Measurements from ENCODE around the gene PLXNA4. TPM values are rescaled to one million over a fixed set of nuclear protein-coding genes. Genes with fewer than 3 reads are reported as not detected.

The PLXNA4 gene
- total RNA-seq, 4 donors from 2014 or later = 0.31 to 0.66 (median 0.43) TPM

GRCh38 chr7:132240262-132240661 is 336.0 kb downstream of the PLXNA4 start:
- Histone ChIP-seq H3K4me1 (no peaks in the 10 kb centered on the region), H3K36me3 (no peaks in the 10 kb centered on the region), H3K9me3 (no peaks in the 10 kb centered on the region), H3K4me3 (no peak overlapping the region), H3K27me3 (no peaks in the 10 kb centered on the region), H3K27ac (no peak overlapping the region)
- TF ChIP-seq POLR2A (IDR thresholded peaks at IDR 0.05) (no peak), CTCF (IDR thresholded peaks at IDR 0.05 in 4 of 5, conservative IDR thresholded peaks at IDR 0.05 in 1 of 5) (no peak)
- DNase-seq (no peak), ATAC-seq (no peak)
- intact Hi-C loops (cut with DNase I; ENCODE audit: low total_unique reads) = no loop called here
- in situ Hi-C loops (cut with MboI; ENCODE audit: low sequenced_read_pairs in 4 of 4) = no loop called here

GRCh38 chr7:132239422-132239994 is 336.8 kb downstream of the PLXNA4 start:
- DNase-seq (no peak), ATAC-seq (no peak)
- TF ChIP-seq CTCF (IDR thresholded peaks at IDR 0.05 in 4 of 5, conservative IDR thresholded peaks at IDR 0.05 in 1 of 5) = no peak
- no peak for TF ChIP-seq POLR2A (IDR thresholded peaks at IDR 0.05)
- Histone ChIP-seq H3K4me1 (no peaks in the 10 kb centered on the region), H3K4me3 (no peak overlapping the region), H3K36me3 (no peaks in the 10 kb centered on the region), H3K9me3 (no peaks in the 10 kb centered on the region), H3K27me3 (no peaks in the 10 kb centered on the region), H3K27ac (no peak overlapping the region)
- in situ Hi-C loops (cut with MboI; ENCODE audit: low sequenced_read_pairs in 4 of 4) = no loop called here
- intact Hi-C loops (cut with DNase I; ENCODE audit: low total_unique reads) = no loop called here

GRCh38 chr7:132234711-132235110 is 341.6 kb downstream of the PLXNA4 start:
- Histone ChIP-seq H3K9me3 (no peaks in the 10 kb centered on the region), H3K27me3 (no peaks in the 10 kb centered on the region), H3K4me1 (no peaks in the 10 kb centered on the region), H3K4me3 (no peak overlapping the region), H3K36me3 (no peaks in the 10 kb centered on the region), H3K27ac (no peak overlapping the region)
- intact Hi-C loops (cut with DNase I; ENCODE audit: low total_unique reads) (no loop called here), in situ Hi-C loops (cut with MboI; ENCODE audit: low sequenced_read_pairs in 4 of 4) (no loop called here)
- TF ChIP-seq CTCF (IDR thresholded peaks at IDR 0.05 in 4 of 5, conservative IDR thresholded peaks at IDR 0.05 in 1 of 5) = no peak
- TF ChIP-seq POLR2A (IDR thresholded peaks at IDR 0.05) = no peak
- no peak for ATAC-seq
- DNase-seq = no peak

- intact Hi-C loops (cut with DNase I; ENCODE audit: low total_unique reads) = no loop called here
- Histone ChIP-seq H3K4me3 (no peak overlapping the region), H3K27me3 (no peaks in the 10 kb centered on the region), H3K27ac (no peak overlapping the region), H3K4me1 (no peaks in the 10 kb centered on the region), H3K36me3 (no peaks in the 10 kb centered on the region), H3K9me3 (no peaks in the 10 kb centered on the region)
- DNase-seq (no peak), ATAC-seq (no peak)
- in situ Hi-C loops (cut with MboI; ENCODE audit: low sequenced_read_pairs in 4 of 4) = no loop called here
- TF ChIP-seq POLR2A (IDR thresholded peaks at IDR 0.05) (no peak), CTCF (IDR thresholded peaks at IDR 0.05 in 4 of 5, conservative IDR thresholded peaks at IDR 0.05 in 1 of 5) (no peak)
Measured at GRCh38 chr7:132232406-132232805, 343.9 kb downstream of the PLXNA4 start.

- in situ Hi-C loops (cut with MboI; ENCODE audit: low sequenced_read_pairs in 4 of 4) = no loop called here
- H3K27ac ChIP-seq = no peak overlapping the region
Measured at GRCh38 chr7:132230462-132230861, 345.8 kb downstream of the PLXNA4 start.

More at GRCh38 chr7:132230462-132230861, 345.8 kb downstream of the PLXNA4 start:
- intact Hi-C loops (cut with DNase I; ENCODE audit: low total_unique reads) = no loop called here
- DNase-seq (no peak), ATAC-seq (no peak)
- TF ChIP-seq CTCF (IDR thresholded peaks at IDR 0.05 in 4 of 5, conservative IDR thresholded peaks at IDR 0.05 in 1 of 5) (no peak), POLR2A (IDR thresholded peaks at IDR 0.05) (no peak)
- Histone ChIP-seq H3K36me3 (no peaks in the 10 kb centered on the region), H3K27me3 (no peaks in the 10 kb centered on the region), H3K4me3 (no peak overlapping the region), H3K9me3 (no peaks in the 10 kb centered on the region), H3K4me1 (no peaks in the 10 kb centered on the region)
